IMR-90 (cell line): Measurements from ENCODE around the gene STT3A. TPM values are rescaled to one million over a fixed set of nuclear protein-coding genes. Genes with fewer than 3 reads are reported as not detected.

Experiments
- ATAC-seq: fragments of 200-7000 bp; cut with Tn5 transposase; 2 replicates; pipeline ENCODE4 v1.9.1; 2020; ENCODE audit warnings: low read depth, mild to moderate bottlenecking, moderate library complexity
- BruUV-seq: library from RNA; stranded (reverse); fragments of 400-500 nt; replicated peaks from 2 replicates; lab custom pipeline; 2021; lab: Mats Ljungman, UMichigan
- CTCF ChIA-PET: fragments of 300-600 bp; formaldehyde crosslinking; extraction: SDS; loops from one replicate; lab custom pipeline; 2021; ENCODE audit warnings: antibody characterized with exemption; lab: Yijun Ruan, JAX
- POLR2A ChIA-PET: fragments of 300-600 bp; sonication (Branson Sonifier 250); formaldehyde crosslinking; loops from one replicate; lab custom pipeline; 2022; ENCODE audit warnings: antibody characterized with exemption; ENCODE audit not compliant: unreplicated experiment; lab: Charles Lee
- DNase-seq: peaks from one replicate; pipeline ENCODE4 v3.0.0; 2013
- H2AFZ ChIP-seq: replicated peaks from 2 replicates; pipeline ENCODE3; 2013; ENCODE audit warnings: low read length, mild to moderate bottlenecking; ENCODE audit not compliant: poor library complexity
- H2AK5ac ChIP-seq: 2 replicates; pipeline ENCODE4 v1.6.1; 2013; ENCODE audit warnings: low read depth, low read length, inconsistent platforms
- H2AK9ac ChIP-seq: replicated peaks from 2 replicates; pipeline ENCODE3; 2013; ENCODE audit warnings: mild to moderate bottlenecking, low read depth, low read length, moderate library complexity; ENCODE audit not compliant: poor library complexity
- H2BK120ac ChIP-seq: 2 replicates; pipeline ENCODE4 v1.6.1; 2013; ENCODE audit warnings: low read depth, low read length, inconsistent platforms
- H2BK15ac ChIP-seq: 3 replicates; pipeline ENCODE4 v1.6.1; 2013; ENCODE audit warnings: low read depth, low read length, inconsistent platforms
- H2BK20ac ChIP-seq: 2 replicates; pipeline ENCODE4 v1.6.1; 2013; ENCODE audit warnings: low read depth, mild to moderate bottlenecking, inconsistent platforms, low read length, moderate library complexity
- H2BK5ac ChIP-seq: 2 replicates; pipeline ENCODE4 v1.6.1; 2013; ENCODE audit warnings: mild to moderate bottlenecking, low read depth, low read length, inconsistent platforms; ENCODE audit not compliant: poor library complexity, severe bottlenecking
- H3K14ac ChIP-seq: replicated peaks from 2 replicates; pipeline ENCODE4 v1.6.1; 2013; ENCODE audit warnings: low read depth, low read length, inconsistent platforms
- H3K18ac ChIP-seq: 2 replicates; pipeline ENCODE4 v1.6.1; 2013; ENCODE audit warnings: low read depth, low read length, control low read depth
- H3K23ac ChIP-seq: 2 replicates; pipeline ENCODE4 v1.6.1; 2013; ENCODE audit warnings: low read depth, low read length, inconsistent platforms
- H3K27ac ChIP-seq: 2 replicates; pipeline ENCODE4 v1.5.1; 2013; ENCODE audit warnings: mild to moderate bottlenecking, control low read depth, low read length; ENCODE audit not compliant: insufficient read depth
- H3K27me3 ChIP-seq: 2 replicates; pipeline ENCODE4 v1.6.1; 2013; ENCODE audit warnings: low read length; ENCODE audit not compliant: control insufficient read depth, insufficient read depth
- H3K36me3 ChIP-seq: 2 replicates; pipeline ENCODE4 v1.6.1; 2013; ENCODE audit warnings: low read length, mixed read lengths; ENCODE audit not compliant: control insufficient read depth, insufficient read depth
- H3K4ac ChIP-seq: 2 replicates; pipeline ENCODE4 v1.6.1; 2013; ENCODE audit warnings: low read depth, low read length, inconsistent platforms
- H3K4me1 ChIP-seq: 2 replicates; pipeline ENCODE4 v1.6.1; 2013; ENCODE audit warnings: low read length, mixed read lengths; ENCODE audit not compliant: control insufficient read depth, insufficient read depth
- H3K4me2 ChIP-seq: 2 replicates; pipeline ENCODE4 v1.6.1; 2013; ENCODE audit warnings: low read depth, mild to moderate bottlenecking, control low read depth, low read length, moderate library complexity
- H3K4me3 ChIP-seq: 2 replicates; pipeline ENCODE4 v1.5.1; 2013; ENCODE audit warnings: low read depth, mild to moderate bottlenecking, control low read depth, low read length, moderate library complexity; ENCODE audit not compliant: insufficient read depth
- H3K56ac ChIP-seq: 2 replicates; pipeline ENCODE4 v1.6.1; 2013; ENCODE audit warnings: low read length, inconsistent platforms; ENCODE audit not compliant: insufficient read depth; ENCODE audit errors: extremely low read depth
- H3K79me1 ChIP-seq, 2 experiments: 2 replicates each; pipeline ENCODE4 v1.6.1; 2013; ENCODE audit warnings: low read length in 2 of 2, inconsistent platforms in 1 of 2, low read depth in 1 of 2
- H3K9ac ChIP-seq: 2 replicates; pipeline ENCODE4 v1.6.1; 2013; ENCODE audit warnings: low read depth, low read length, control low read depth
- H3K9me1 ChIP-seq: 2 replicates; pipeline ENCODE4 v1.6.1; 2013; ENCODE audit warnings: low read length, inconsistent platforms; ENCODE audit not compliant: insufficient read depth
- H3K9me3 ChIP-seq: 2 replicates; pipeline ENCODE4 v1.6.1; 2013; ENCODE audit warnings: low read length; ENCODE audit not compliant: control insufficient read depth, insufficient read depth
- H4K20me1 ChIP-seq: 2 replicates; pipeline ENCODE4 v1.6.1; 2013; ENCODE audit warnings: low read length, inconsistent platforms; ENCODE audit not compliant: insufficient read depth
- H4K5ac ChIP-seq: 2 replicates; pipeline ENCODE4 v1.6.1; 2013; ENCODE audit warnings: mild to moderate bottlenecking, low read depth, low read length, control low read depth
- H4K8ac ChIP-seq, 2 experiments: 2 replicates each; pipeline ENCODE4 v1.6.1; 2013; ENCODE audit warnings: low read depth in 2 of 2, low read length in 2 of 2, control low read depth in 1 of 2, inconsistent platforms in 1 of 2
- H4K91ac ChIP-seq: 2 replicates; pipeline ENCODE4 v1.6.1; 2013; ENCODE audit warnings: low read depth, low read length, inconsistent platforms; ENCODE audit not compliant: insufficient read depth
- MAFK ChIP-seq: IDR thresholded peaks from 2 replicates; pipeline ENCODE4 v1.6.1; 2012; ENCODE audit warnings: low read depth, low read length, improper control_type of control experiment
- MAZ ChIP-seq: IDR thresholded peaks from 2 replicates; pipeline ENCODE4 v1.6.1; 2012; ENCODE audit warnings: low read depth, mild to moderate bottlenecking, low read length, improper control_type of control experiment, moderate library complexity, borderline replicate concordance
- MXI1 ChIP-seq: IDR thresholded peaks from 2 replicates; pipeline ENCODE4 v1.6.1; 2012; ENCODE audit warnings: low read depth, mild to moderate bottlenecking, low read length, moderate library complexity, borderline replicate concordance
- NFE2L2 ChIP-seq: fragments of 150-350 bp; IDR thresholded peaks from 2 replicates; pipeline ENCODE4 v1.6.1; 2016; ENCODE audit warnings: low read depth, mild to moderate bottlenecking, low read length
- POLR2A ChIP-seq: IDR thresholded peaks from 2 replicates; pipeline ENCODE4 v1.6.1; 2012; ENCODE audit warnings: mild to moderate bottlenecking, low read depth, low read length
- RAD21 ChIP-seq: IDR thresholded peaks from 2 replicates; pipeline ENCODE4 v1.6.1; 2012; ENCODE audit warnings: low read length, improper control_type of control experiment
- WGBS, 2 experiments: methylation state at CpG; one replicate each; pipeline versions ENCODE4 v1.1.5 to v1.1.7; 2013; ENCODE audit warnings: missing lambda C conversion rate in 2 of 2; ENCODE audit not compliant: insufficient read length in 1 of 2; ENCODE audit errors: extremely low coverage in 2 of 2; 5-methylcytosine and 5-hydroxymethylcytosine counted together
- dilution Hi-C: fragments of 300-500 bp; cut with HindIII; formaldehyde crosslinking; loops from one replicate; pipeline ENCODE4 v1.14.3; 2018; ENCODE audit warnings: low sequenced_read_pairs; ENCODE audit not compliant: unreplicated experiment
- in situ Hi-C: fragments of 300-500 bp; cut with MboI; formaldehyde crosslinking; loops from 3 replicates; pipeline ENCODE4 v1.14.3; 2019; ENCODE audit warnings: low sequenced_read_pairs, inconsistent platforms, mixed read lengths
- intact Hi-C: fragments of 100-400 bp; cut with micrococcal nuclease; formaldehyde crosslinking; loops from 2 replicates; pipeline ENCODE4 v1.10.0; 2022
- polyA plus RNA-seq, 3 experiments: library from polyadenylated mRNA; depleted of rRNA; stranded (reverse); fragments of >200 nt; gene quantifications; 2 replicates each; pipeline ENCODE4 v1.2.3, GENCODE V29; 2012; ENCODE audit warnings: low replicate concordance in 1 of 3
- total RNA-seq: library from RNA; depleted of rRNA; stranded (reverse); fragments of >200 nt; gene quantifications from 2 replicates; pipeline ENCODE4 v1.2.3, GENCODE V29; 2012
- TF ChIP-seq, protein P1 (sequence below): fragments of 150-350 bp; IDR thresholded peaks from 2 replicates; pipeline ENCODE4 v1.6.1; 2017; ENCODE audit warnings: mild to moderate bottlenecking, antibody characterized with exemption, low read length, low read depth
- TF ChIP-seq, protein P2 (sequence below): conservative IDR thresholded peaks from 2 replicates; pipeline ENCODE4 v1.5.1; 2012; ENCODE audit warnings: mild to moderate bottlenecking, low read depth, low read length, improper control_type of control experiment

STT3A gene
- total and polyA plus RNA-seq, 2 of the 4 experiments (the other 2 are of a cell fraction): 180 to 387 TPM

DNA sequence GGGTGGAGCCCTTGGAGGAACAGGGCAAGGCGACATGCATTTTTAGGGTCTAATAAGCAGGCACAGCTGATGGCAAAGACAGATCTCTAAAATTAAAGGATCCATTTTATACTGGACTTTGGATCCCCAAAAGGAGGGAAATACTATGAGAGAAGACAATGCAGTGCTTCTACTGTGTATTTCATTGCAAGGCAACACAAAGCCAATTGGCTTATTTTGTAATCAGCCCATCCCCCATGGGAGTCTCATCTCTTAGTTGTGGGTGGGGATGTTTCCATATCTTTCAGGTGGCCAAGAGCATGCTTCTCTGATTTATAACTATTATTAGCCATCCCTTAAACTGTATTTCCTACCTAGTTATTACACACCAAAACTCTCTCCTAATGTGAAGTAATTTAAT, 41.9 kb upstream of the STT3A start:
- Histone ChIP-seq H3K9me1 (no peaks in the 10 kb centered on the region), H2AK9ac (no peak overlapping the region), H3K23ac (no peak overlapping the region), H2BK15ac (no peak overlapping the region), H3K27me3 (peaks cover 3% of the 10 kb centered on the region; the same call in 1 of the 2 replicates), H3K9ac (no peak overlapping the region), H2BK5ac (no peak overlapping the region), H4K91ac (no peak overlapping the region), H2AK5ac (no peak overlapping the region), H3K4me2 (no peak overlapping the region), H4K5ac (no peak overlapping the region), H2AFZ (no peak overlapping the region), H3K4ac (no peak overlapping the region), H3K27ac (no peak overlapping the region), H3K56ac (no peak overlapping the region), H2BK20ac (no peak overlapping the region), H3K9me3 (peaks cover 17% of the 10 kb centered on the region), H3K14ac (no peak overlapping the region), H3K36me3 (no peaks in the 10 kb centered on the region), H3K4me1 (no peaks in the 10 kb centered on the region), H3K4me3 (no peak overlapping the region), H3K18ac (no peak overlapping the region), H3K79me1 (no peaks in the 10 kb centered on the region), H4K8ac (no peak overlapping the region), H2BK120ac (no peak overlapping the region), H4K20me1 (no peaks in the 10 kb centered on the region)
- no peak for TF ChIP-seq NFE2L2
- TF ChIP-seq MAFK: no peak
- no peak for TF ChIP-seq MAZ
- TF ChIP-seq MXI1: no peak
- TF ChIP-seq, protein P1, sequence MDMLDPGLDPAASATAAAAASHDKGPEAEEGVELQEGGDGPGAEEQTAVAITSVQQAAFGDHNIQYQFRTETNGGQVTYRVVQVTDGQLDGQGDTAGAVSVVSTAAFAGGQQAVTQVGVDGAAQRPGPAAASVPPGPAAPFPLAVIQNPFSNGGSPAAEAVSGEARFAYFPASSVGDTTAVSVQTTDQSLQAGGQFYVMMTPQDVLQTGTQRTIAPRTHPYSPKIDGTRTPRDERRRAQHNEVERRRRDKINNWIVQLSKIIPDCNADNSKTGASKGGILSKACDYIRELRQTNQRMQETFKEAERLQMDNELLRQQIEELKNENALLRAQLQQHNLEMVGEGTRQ: no peak
- TF ChIP-seq POLR2A: no peak
- TF ChIP-seq, protein P2, sequence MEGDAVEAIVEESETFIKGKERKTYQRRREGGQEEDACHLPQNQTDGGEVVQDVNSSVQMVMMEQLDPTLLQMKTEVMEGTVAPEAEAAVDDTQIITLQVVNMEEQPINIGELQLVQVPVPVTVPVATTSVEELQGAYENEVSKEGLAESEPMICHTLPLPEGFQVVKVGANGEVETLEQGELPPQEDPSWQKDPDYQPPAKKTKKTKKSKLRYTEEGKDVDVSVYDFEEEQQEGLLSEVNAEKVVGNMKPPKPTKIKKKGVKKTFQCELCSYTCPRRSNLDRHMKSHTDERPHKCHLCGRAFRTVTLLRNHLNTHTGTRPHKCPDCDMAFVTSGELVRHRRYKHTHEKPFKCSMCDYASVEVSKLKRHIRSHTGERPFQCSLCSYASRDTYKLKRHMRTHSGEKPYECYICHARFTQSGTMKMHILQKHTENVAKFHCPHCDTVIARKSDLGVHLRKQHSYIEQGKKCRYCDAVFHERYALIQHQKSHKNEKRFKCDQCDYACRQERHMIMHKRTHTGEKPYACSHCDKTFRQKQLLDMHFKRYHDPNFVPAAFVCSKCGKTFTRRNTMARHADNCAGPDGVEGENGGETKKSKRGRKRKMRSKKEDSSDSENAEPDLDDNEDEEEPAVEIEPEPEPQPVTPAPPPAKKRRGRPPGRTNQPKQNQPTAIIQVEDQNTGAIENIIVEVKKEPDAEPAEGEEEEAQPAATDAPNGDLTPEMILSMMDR: no peak
- TF ChIP-seq RAD21: no peak
- dilution Hi-C loops (no loop called here), intact Hi-C loops (no loop called here), in situ Hi-C loops (no loop called here)
- ChIA-PET POLR2A (interaction anchor here (0.6 kb wide), 1 partner anchor 224 kb away, joined by 8 read pairs; no protein-coding TSS in a partner anchor), CTCF (interaction anchor here (0.6 kb wide), 1 partner anchor 714 kb away, joined by 3 read pairs; no protein-coding TSS in a partner anchor)
- DNase-seq: no peak
- no TSS peak for BruUV-seq
- ATAC-seq: no peak
- WGBS, 2 experiments: no CpG with 5 or more reads among the region's 1 CpG
